K562 (cell line): Measurements from ENCODE around the gene WDR20. TPM values are rescaled to one million over a fixed set of nuclear protein-coding genes. Genes with fewer than 3 reads are reported as not detected.

Experiments used
- ARID1B ChIP-seq: fragments of 450-650 bp; IDR thresholded peaks from 2 replicates; pipeline ENCODE4 v1.6.1; 2016; ENCODE audit warnings: antibody characterized with exemption, mild to moderate bottlenecking, inconsistent platforms
- C11orf30 ChIP-seq: fragments of 450-650 bp; IDR thresholded peaks from 2 replicates; pipeline ENCODE4 v1.6.1; 2016; ENCODE audit warnings: low read depth, mild to moderate bottlenecking
- DACH1 ChIP-seq: fragments of 450-650 bp; IDR thresholded peaks from 2 replicates; pipeline ENCODE4 v1.6.1; 2018; ENCODE audit not compliant: partially characterized antibody
- EHMT2 ChIP-seq: fragments of 450-650 bp; IDR thresholded peaks from 2 replicates; pipeline ENCODE4 v1.6.1; 2018; ENCODE audit warnings: antibody characterized with exemption
- ELF4 ChIP-seq: fragments of 450-650 bp; formaldehyde crosslinking; IDR thresholded peaks from 2 replicates; pipeline ENCODE4 v1.4.0; 2022; ENCODE audit warnings: missing genetic modification characterization
- ESRRA ChIP-seq: fragments of 450-650 bp; IDR thresholded peaks from 2 replicates; pipeline ENCODE4 v1.6.1; 2014; ENCODE audit warnings: low read depth, mild to moderate bottlenecking, moderate library complexity, borderline replicate concordance
- FOS ChIP-seq: IDR thresholded peaks from 3 replicates; pipeline ENCODE4 v1.6.1; 2011; ENCODE audit not compliant: insufficient read length; ENCODE audit errors: extremely low read depth
- KLF16 ChIP-seq: IDR thresholded peaks from 2 replicates; pipeline ENCODE4 v1.6.1; 2016; ENCODE audit warnings: antibody characterized with exemption
- NFE2 ChIP-seq: IDR thresholded peaks from 2 replicates; pipeline ENCODE4 v1.6.1; 2014; ENCODE audit warnings: antibody characterized with exemption, low read depth
- PTTG1 ChIP-seq: fragments of 450-650 bp; IDR thresholded peaks from 2 replicates; pipeline ENCODE4 v1.6.1; 2016; ENCODE audit warnings: low read depth, mild to moderate bottlenecking, missing genetic modification characterization, missing compliant biosample characterization
- SMARCC2 ChIP-seq: fragments of 450-650 bp; IDR thresholded peaks from 2 replicates; pipeline ENCODE4 v1.6.1; 2017; ENCODE audit warnings: antibody characterized with exemption, moderate library complexity, mild to moderate bottlenecking, low read depth
- SRSF9 ChIP-seq: fragments of 200-400 bp; formaldehyde crosslinking; IDR thresholded peaks from 2 replicates; pipeline ENCODE4 v1.6.1; 2017; ENCODE audit warnings: low read depth, low read length, borderline replicate concordance
- U2AF2 ChIP-seq: fragments of 200-400 bp; formaldehyde crosslinking; optimal IDR thresholded peaks from 2 replicates; pipeline ENCODE3; 2017; ENCODE audit warnings: low read depth, mild to moderate bottlenecking, low read length
- ZBTB1 ChIP-seq: sonication (generic); formaldehyde crosslinking; IDR thresholded peaks from 2 replicates; pipeline ENCODE4 v1.8.1; 2023; ENCODE audit warnings: missing genetic modification reagents, low read depth, mild to moderate bottlenecking, borderline replicate concordance
- ZFP30 ChIP-seq: fragments of 250-450 bp; sonication (Bioruptor Pico); IDR thresholded peaks from 2 replicates; pipeline ENCODE4 v1.8.0; 2022; ENCODE audit warnings: moderate library complexity, mild to moderate bottlenecking, inconsistent platforms, borderline replicate concordance
- ZNF140 ChIP-seq: fragments of 250-450 bp; sonication (Bioruptor Pico); IDR thresholded peaks from 2 replicates; pipeline ENCODE4 v1.8.0; 2021; ENCODE audit warnings: moderate library complexity, mild to moderate bottlenecking, inconsistent platforms
- ZNF24 ChIP-seq: fragments of 450-650 bp; IDR thresholded peaks from 2 replicates; pipeline ENCODE4 v1.6.1; 2016
- ZNF507 ChIP-seq: conservative IDR thresholded peaks from 2 replicates; pipeline ENCODE4 v1.6.1; 2017; ENCODE audit warnings: missing genetic modification characterization, missing compliant biosample characterization
- ZNF57 ChIP-seq: fragments of 450-650 bp; formaldehyde crosslinking; IDR thresholded peaks from 2 replicates; pipeline ENCODE4 v1.4.0; 2020; ENCODE audit warnings: mild to moderate bottlenecking, moderate library complexity
- ZNF586 ChIP-seq: fragments of 450-650 bp; formaldehyde crosslinking; conservative IDR thresholded peaks from 2 replicates; pipeline ENCODE4 v1.4.0; 2020; ENCODE audit warnings: mild to moderate bottlenecking, moderate library complexity
- polyA plus RNA-seq, 8 experiments: library from polyadenylated mRNA; depleted of rRNA in 4 of 8; stranded (reverse) in 5 of 8; unstranded in 3 of 8; fragments of >200 nt; fragmentation: Nextera tagmentation in 2 of 8; fragmentation: Illumina TruSeq in 1 of 8; extraction: Ambion mirVana in 2 of 8; extraction: Trizol in 1 of 8; gene quantifications; 2 replicates each; pipeline versions ENCODE4 v1.2.1 to v1.2.3, GENCODE V29; 2011 to 2014; ENCODE audit warnings: inconsistent platforms in 1 of 8, missing spikeins in 1 of 8
- total RNA-seq, 7 experiments: library from RNA; depleted of rRNA in 6 of 7; stranded (reverse); fragments of >200 nt in 6 of 7; fragmentation: Illumina TruSeq in 2 of 7; extraction: Trizol in 2 of 7; gene quantifications; 2 replicates each; pipeline versions ENCODE4 v1.2.1 to v1.2.3, GENCODE V29; 2011 to 2021; ENCODE audit warnings: low replicate concordance in 1 of 7
- TF ChIP-seq, protein P1 (sequence below), 2 experiments: fragments of 450-650 bp in 1 of 2; sonication (generic) in 1 of 2; formaldehyde crosslinking in 1 of 2; IDR thresholded peaks in 1 of 2; conservative IDR thresholded peaks in 1 of 2; 2 replicates each; pipeline versions ENCODE4 v1.6.1 to v1.8.1; 2016 to 2023; ENCODE audit warnings: mild to moderate bottlenecking in 2 of 2, moderate library complexity in 2 of 2, inconsistent platforms in 1 of 2, missing genetic modification reagents in 1 of 2
- TF ChIP-seq, protein P2 (sequence below): fragments of 450-650 bp; IDR thresholded peaks from 2 replicates; pipeline ENCODE4 v1.6.1; 2016; ENCODE audit warnings: low read depth, mild to moderate bottlenecking, moderate library complexity
- TF ChIP-seq, protein P3 (sequence below): fragments of 450-650 bp; IDR thresholded peaks from 2 replicates; pipeline ENCODE4 v1.6.1; 2016

The WDR20 gene
- total and polyA plus RNA-seq, 9 of the 15 experiments (the other 6 are each of a cell fraction or from before 2014, with no cell fraction given): 7.0 to 15.3 (median 11.8) TPM

GRCh38 chr14:102095231-102095870 is 44.3 kb upstream of the WDR20 start (continued):
- TF ChIP-seq, protein P1, sequence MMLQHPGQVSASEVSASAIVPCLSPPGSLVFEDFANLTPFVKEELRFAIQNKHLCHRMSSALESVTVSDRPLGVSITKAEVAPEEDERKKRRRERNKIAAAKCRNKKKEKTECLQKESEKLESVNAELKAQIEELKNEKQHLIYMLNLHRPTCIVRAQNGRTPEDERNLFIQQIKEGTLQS (IDR thresholded peaks at IDR 0.05): peak; percentile 92
- TF ChIP-seq, protein P1 (CRISPR knock-in tag; conservative IDR thresholded peaks at IDR 0.05): no peak
- TF ChIP-seq EHMT2 (no peak), ZFP30 (CRISPR knock-in tag) (no peak), C11orf30 (peak; percentile 56; the same call in 1 of the 2 replicates), ZNF140 (CRISPR knock-in tag) (no peak), ZNF57 (CRISPR knock-in tag) (no peak), ELF4 (CRISPR knock-in tag) (no peak), NFE2 (peak; percentile 74), KLF16 (no peak), ESRRA (peak; percentile 82), ZBTB1 (CRISPR knock-in tag) (no peak), ZNF507 (tag) (no peak), ARID1B (peak; percentile 78), U2AF2 (no peak), SMARCC2 (peak; percentile 36; the same call in 1 of the 2 replicates), DACH1 (peak; percentile 40), ZNF586 (CRISPR knock-in tag) (no peak), SRSF9 (no peak), PTTG1 (no peak), FOS (peak; percentile 50), ZNF24 (no peak)
- TF ChIP-seq, protein P2, sequence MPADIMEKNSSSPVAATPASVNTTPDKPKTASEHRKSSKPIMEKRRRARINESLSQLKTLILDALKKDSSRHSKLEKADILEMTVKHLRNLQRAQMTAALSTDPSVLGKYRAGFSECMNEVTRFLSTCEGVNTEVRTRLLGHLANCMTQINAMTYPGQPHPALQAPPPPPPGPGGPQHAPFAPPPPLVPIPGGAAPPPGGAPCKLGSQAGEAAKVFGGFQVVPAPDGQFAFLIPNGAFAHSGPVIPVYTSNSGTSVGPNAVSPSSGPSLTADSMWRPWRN: no peak
- TF ChIP-seq, protein P3, sequence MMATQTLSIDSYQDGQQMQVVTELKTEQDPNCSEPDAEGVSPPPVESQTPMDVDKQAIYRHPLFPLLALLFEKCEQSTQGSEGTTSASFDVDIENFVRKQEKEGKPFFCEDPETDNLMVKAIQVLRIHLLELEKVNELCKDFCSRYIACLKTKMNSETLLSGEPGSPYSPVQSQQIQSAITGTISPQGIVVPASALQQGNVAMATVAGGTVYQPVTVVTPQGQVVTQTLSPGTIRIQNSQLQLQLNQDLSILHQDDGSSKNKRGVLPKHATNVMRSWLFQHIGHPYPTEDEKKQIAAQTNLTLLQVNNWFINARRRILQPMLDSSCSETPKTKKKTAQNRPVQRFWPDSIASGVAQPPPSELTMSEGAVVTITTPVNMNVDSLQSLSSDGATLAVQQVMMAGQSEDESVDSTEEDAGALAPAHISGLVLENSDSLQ: peak; percentile 76
